Colonic mucosa (tissue), 4 donors: ENCODE measurements around the gene FLOT1. TPM values are rescaled to one million over a fixed set of nuclear protein-coding genes. Genes with fewer than 3 reads are reported as not detected.

Source experiments
- DNase-seq: peaks from one replicate; pipeline ENCODE4 v3.0.0-alpha.2; 2020
- H3K27ac ChIP-seq: fragments of 200-600 bp; one replicate; pipeline ENCODE4 v1.8.0; 2021
- H3K27me3 ChIP-seq: fragments of 200-600 bp; one replicate; pipeline ENCODE4 v1.8.0; 2021
- H3K36me3 ChIP-seq: fragments of 200-600 bp; one replicate; pipeline ENCODE4 v1.8.0; 2021
- H3K4me1 ChIP-seq: fragments of 200-600 bp; one replicate; pipeline ENCODE4 v1.8.0; 2021; ENCODE audit warnings: mild to moderate bottlenecking
- H3K4me3 ChIP-seq: fragments of 200-600 bp; one replicate; pipeline ENCODE4 v1.8.0; 2021
- H3K9ac ChIP-seq, 2 donors: one replicate each; pipeline ENCODE4 v1.7.0; 2013; ENCODE audit warnings: control low read depth in 2 of 2, low read depth in 2 of 2, low read length in 2 of 2
- H3K9me3 ChIP-seq: fragments of 200-600 bp; one replicate; pipeline ENCODE4 v1.8.0; 2021
- intact Hi-C: fragments of 100-400 bp; cut with DNase I; formaldehyde crosslinking; loops from one replicate; pipeline ENCODE4 v1.14.1; 2022
- total RNA-seq, 2 donors: library from RNA; stranded (reverse); fragmentation: NEBNext Ultra II Directional in 1 of 2; extraction: Animal tissue kit (Norgen Biotek cat#: 25700) in 1 of 2; gene quantifications; one replicate each; pipeline ENCODE4 v1.2.1, GENCODE V29; 2021
- TF ChIP-seq, protein P1 (sequence below): fragments of 200-600 bp; IDR thresholded peaks from one replicate; pipeline ENCODE4 v1.8.0; 2022; ENCODE audit warnings: antibody characterized with exemption, mild to moderate bottlenecking
- donor health status: healthy.
- donor health status: DM: no; HTN: no; CAD: no.
- donor health status: DM: no; HTN: no; CAD: no.

Gene FLOT1
- total RNA-seq, 2 donors from 2014 or later = 130 to 158 TPM

DNA sequence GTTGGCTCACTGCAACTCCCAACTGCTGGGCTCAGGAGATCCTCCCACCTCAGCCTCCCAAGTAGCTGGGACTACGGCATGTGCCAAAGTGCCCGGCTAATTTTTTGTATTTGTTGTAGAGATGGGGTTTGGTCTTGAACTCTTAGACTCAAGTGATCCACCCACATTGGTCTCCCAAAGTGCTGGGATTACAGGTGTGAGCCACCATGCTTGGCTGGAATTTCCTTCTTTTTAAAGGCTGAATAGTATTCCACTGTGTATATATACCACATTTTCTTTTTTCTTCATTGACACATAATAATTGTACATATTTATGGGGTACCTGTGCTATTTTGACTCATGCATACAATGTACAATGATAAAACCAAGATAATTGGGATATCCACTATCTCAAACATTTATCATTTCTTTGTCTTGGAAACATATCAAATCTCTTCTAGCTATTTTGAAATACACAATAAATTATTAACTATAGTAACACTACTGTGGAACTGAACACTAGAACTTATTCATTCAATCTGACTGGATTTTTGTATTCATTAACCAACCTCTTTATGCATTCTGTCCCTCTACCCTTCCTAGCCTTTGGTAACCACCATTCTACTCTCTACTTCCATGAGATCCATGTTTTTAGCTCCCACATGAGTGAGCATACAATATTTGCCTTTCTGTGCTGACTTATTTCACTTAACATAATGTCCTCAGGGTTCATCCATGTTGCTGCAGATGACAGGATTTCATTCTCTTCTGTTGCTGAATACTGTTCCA lies 33.2 kb downstream of the FLOT1 start:
- Histone ChIP-seq H3K27me3 (no peaks in the 10 kb centered on the region), H3K27ac (no peak overlapping the region), H3K9me3 (no peaks in the 10 kb centered on the region), H3K9ac (no peak overlapping the region), H3K4me1 (no peaks in the 10 kb centered on the region), H3K36me3 (no peaks in the 10 kb centered on the region), H3K4me3 (no peak overlapping the region)
- TF ChIP-seq, protein P1, sequence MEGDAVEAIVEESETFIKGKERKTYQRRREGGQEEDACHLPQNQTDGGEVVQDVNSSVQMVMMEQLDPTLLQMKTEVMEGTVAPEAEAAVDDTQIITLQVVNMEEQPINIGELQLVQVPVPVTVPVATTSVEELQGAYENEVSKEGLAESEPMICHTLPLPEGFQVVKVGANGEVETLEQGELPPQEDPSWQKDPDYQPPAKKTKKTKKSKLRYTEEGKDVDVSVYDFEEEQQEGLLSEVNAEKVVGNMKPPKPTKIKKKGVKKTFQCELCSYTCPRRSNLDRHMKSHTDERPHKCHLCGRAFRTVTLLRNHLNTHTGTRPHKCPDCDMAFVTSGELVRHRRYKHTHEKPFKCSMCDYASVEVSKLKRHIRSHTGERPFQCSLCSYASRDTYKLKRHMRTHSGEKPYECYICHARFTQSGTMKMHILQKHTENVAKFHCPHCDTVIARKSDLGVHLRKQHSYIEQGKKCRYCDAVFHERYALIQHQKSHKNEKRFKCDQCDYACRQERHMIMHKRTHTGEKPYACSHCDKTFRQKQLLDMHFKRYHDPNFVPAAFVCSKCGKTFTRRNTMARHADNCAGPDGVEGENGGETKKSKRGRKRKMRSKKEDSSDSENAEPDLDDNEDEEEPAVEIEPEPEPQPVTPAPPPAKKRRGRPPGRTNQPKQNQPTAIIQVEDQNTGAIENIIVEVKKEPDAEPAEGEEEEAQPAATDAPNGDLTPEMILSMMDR = no peak
- no peak for DNase-seq
- intact Hi-C loops = no loop called here

DNA sequence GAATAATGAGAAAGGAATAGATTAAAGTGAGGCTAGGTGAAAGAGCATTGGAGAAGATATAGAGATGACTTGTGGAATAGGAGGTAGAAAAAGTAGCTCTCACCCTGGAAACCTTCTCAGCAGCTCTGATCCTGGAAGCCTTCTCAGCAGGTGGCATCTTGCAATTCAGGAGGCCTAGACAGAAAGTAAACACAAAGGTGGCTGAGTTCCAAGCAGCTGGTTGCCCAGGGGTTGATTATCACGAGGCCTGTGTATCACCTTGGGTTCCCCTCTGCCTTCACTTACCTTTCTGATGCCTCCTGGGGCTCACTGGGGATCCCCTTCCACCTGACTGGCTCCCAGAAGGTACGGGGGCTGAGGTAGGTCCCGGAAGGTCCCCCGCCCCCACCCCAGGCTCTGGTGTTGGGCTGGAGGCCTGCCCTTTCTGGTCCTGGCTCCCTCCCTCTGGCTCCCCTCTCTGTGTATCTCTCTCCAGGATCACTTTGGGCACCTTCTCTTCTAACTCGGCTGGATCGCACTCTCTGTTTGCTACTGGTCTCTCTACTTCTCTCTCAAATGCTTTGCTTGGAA lies 35.1 kb downstream of the FLOT1 start:
- H3K9ac ChIP-seq = no peak overlapping the region
- H3K27ac ChIP-seq = no peak overlapping the region
- intact Hi-C loops = no loop called here

DNA sequence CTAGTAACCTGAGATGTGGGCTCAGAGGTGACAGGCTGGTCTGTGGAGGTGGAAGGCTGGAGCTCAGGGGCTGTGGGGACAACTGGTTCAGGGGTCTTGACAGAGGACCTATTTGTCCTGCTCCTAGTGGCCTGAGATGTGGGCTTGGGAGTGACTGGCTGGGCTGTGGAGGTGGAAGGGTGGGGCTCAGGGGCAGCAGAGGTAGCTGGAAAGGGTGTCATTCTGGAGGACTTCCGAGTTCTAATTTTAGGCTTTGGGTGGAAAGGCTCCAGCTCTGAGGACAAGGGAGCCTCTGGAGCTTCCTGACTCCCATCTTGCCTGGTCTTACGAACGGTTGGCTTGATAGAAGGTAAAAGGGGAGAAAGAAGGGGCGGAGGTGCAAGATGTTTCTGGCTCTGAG lies 36.9 kb downstream of the FLOT1 start:
- no peak for DNase-seq
- Histone ChIP-seq H3K36me3 (no peaks in the 10 kb centered on the region), H3K27me3 (no peaks in the 10 kb centered on the region), H3K27ac (no peak overlapping the region), H3K9me3 (no peaks in the 10 kb centered on the region), H3K9ac (no peak overlapping the region), H3K4me1 (no peaks in the 10 kb centered on the region), H3K4me3 (no peak overlapping the region)
- intact Hi-C loops = no loop called here
- TF ChIP-seq, protein P1 = no peak

More for the DNA sequence above, 35.1 kb downstream of the FLOT1 start:
- peak; percentile 61 for DNase-seq
- Histone ChIP-seq H3K4me3 (no peak overlapping the region), H3K36me3 (no peaks in the 10 kb centered on the region), H3K4me1 (no peaks in the 10 kb centered on the region), H3K9me3 (no peaks in the 10 kb centered on the region), H3K27me3 (no peaks in the 10 kb centered on the region)
- TF ChIP-seq, protein P1 = no peak

DNA sequence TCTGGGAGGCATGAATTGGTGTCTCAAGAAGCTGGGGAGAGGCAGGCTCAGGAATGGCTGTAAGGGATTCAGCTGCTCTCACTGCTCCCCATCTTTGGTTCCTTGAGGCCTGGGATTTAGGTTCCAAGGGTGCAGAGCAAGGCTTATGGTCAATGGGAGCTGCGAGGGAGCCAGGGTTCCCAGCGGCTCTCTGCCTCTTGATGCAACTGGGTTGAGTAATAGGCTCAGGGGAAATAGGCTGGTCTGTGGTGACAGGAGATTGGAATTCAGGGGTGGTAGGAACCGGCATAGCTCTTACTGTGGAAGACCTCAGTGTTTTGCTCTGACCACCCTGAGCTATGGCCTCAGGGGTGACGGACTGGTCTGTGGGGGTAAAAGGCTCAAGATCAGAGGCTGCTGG lies 38.7 kb downstream of the FLOT1 start:
- H3K36me3 ChIP-seq = no peaks in the 10 kb centered on the region
- intact Hi-C loops = no loop called here

DNA sequence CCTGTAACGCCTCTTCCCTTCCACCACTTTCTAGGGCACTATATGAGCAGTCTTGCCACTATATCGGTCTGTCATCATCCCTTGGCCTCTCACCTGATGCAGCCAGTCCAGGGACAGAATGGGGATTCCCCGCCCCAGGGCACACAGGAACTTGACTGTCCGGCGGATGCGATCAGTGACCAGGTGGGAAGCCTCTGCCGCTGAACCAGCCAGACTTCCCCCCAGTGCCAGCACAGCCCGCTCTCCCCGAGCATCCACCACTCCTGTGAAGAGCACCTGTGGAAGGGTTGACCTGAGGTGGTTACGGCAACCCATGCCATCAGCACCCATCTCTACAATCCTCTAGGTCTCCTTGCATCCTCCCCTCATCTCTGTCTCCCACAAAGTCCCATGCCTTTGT lies 39.5 kb downstream of the FLOT1 start:
- no peak overlapping the region for H3K9ac ChIP-seq
- no peak for DNase-seq
- no peaks in the 10 kb centered on the region for H3K36me3 ChIP-seq
- no peaks in the 10 kb centered on the region for H3K27me3 ChIP-seq
- H3K4me3 ChIP-seq = no peak overlapping the region
- TF ChIP-seq, protein P1 = no peak
- no peaks in the 10 kb centered on the region for H3K4me1 ChIP-seq
- no peaks in the 10 kb centered on the region for H3K9me3 ChIP-seq
- H3K27ac ChIP-seq = no peak overlapping the region
- intact Hi-C loops = no loop called here

More for the DNA sequence above, 38.7 kb downstream of the FLOT1 start:
- TF ChIP-seq, protein P1 = no peak
- DNase-seq = no peak
- no peak overlapping the region for H3K4me3 ChIP-seq
- no peaks in the 10 kb centered on the region for H3K9me3 ChIP-seq
- no peak overlapping the region for H3K27ac ChIP-seq
- H3K9ac ChIP-seq = no peak overlapping the region
- no peaks in the 10 kb centered on the region for H3K27me3 ChIP-seq
- H3K4me1 ChIP-seq = no peaks in the 10 kb centered on the region
